Caco-2 (cell line): Measurements from ENCODE around the gene RHBDF1. TPM values are rescaled to one million over a fixed set of nuclear protein-coding genes. Genes with fewer than 3 reads are reported as not detected.
A peak's percentile ranks its signal among the peaks of the same experiment; 100 is the strongest.

Experiments used
- Bru-seq: library from RNA; stranded (reverse); fragments of 400-500 nt; gene quantifications from one replicate; lab custom pipeline; 2021; lab: Mats Ljungman, UMichigan
- BruChase-seq, 2 experiments: library from RNA; stranded (reverse); fragments of 400-500 nt; gene quantifications; one replicate each; lab custom pipeline; 2021; lab: Mats Ljungman, UMichigan
- BruUV-seq: library from RNA; stranded (reverse); fragments of 400-500 nt; replicated peaks from 2 replicates; lab custom pipeline; 2021; lab: Mats Ljungman, UMichigan
- CTCF ChIA-PET: fragments of 300-600 bp; sonication (Branson Sonifier 250); formaldehyde crosslinking; loops from one replicate; lab custom pipeline; 2022; ENCODE audit warnings: antibody characterized with exemption; lab: Charles Lee
- POLR2A ChIA-PET: fragments of 300-600 bp; sonication (Branson Sonifier 250); formaldehyde crosslinking; loops from one replicate; lab custom pipeline; 2022; ENCODE audit warnings: antibody characterized with exemption; lab: Charles Lee
- DNase-seq, 2 experiments: peaks; one replicate each; pipeline versions ENCODE4 v3.0.0 to v3.0.0-alpha.2; 2020 to 2022
- H3K27me3 ChIP-seq: replicated peaks from 2 replicates; pipeline ENCODE4 v1.6.0; 2011; ENCODE audit warnings: low read length; ENCODE audit not compliant: control insufficient read depth, insufficient read depth
- H3K36me3 ChIP-seq: 2 replicates; pipeline ENCODE4 v1.5.1; 2011; ENCODE audit warnings: low read length; ENCODE audit not compliant: control insufficient read depth, insufficient read depth
- H3K4me1 ChIP-seq: fragments of 250-450 bp; sonication (Bioruptor Pico); 2 replicates; pipeline ENCODE4 v1.5.1; 2020; ENCODE audit warnings: mild to moderate bottlenecking
- H3K4me3 ChIP-seq: 2 replicates; pipeline ENCODE4 v1.5.1; 2011; ENCODE audit warnings: low read depth, mild to moderate bottlenecking, control low read depth, low read length
- H3K9me3 ChIP-seq: fragments of 250-450 bp; sonication (Bioruptor Pico); 2 replicates; pipeline ENCODE4 v1.5.1; 2020; ENCODE audit warnings: mild to moderate bottlenecking, moderate library complexity
- H3K27ac Mint-ChIP-seq: one replicate; pipeline ENCODE4 v1.8.0; 2022; ENCODE audit warnings: mixed read lengths; ENCODE audit not compliant: unreplicated experiment
- H3K27me3 Mint-ChIP-seq: one replicate; pipeline ENCODE4 v1.8.0; 2022; ENCODE audit warnings: mixed read lengths; ENCODE audit not compliant: insufficient read depth, unreplicated experiment
- H3K36me3 Mint-ChIP-seq: one replicate; pipeline ENCODE4 v1.8.0; 2022; ENCODE audit warnings: mild to moderate bottlenecking, mixed read lengths; ENCODE audit not compliant: insufficient read depth, unreplicated experiment
- H3K4me1 Mint-ChIP-seq: one replicate; pipeline ENCODE4 v1.8.0; 2022; ENCODE audit warnings: low read depth, mixed read lengths; ENCODE audit not compliant: unreplicated experiment
- H3K4me3 Mint-ChIP-seq: one replicate; pipeline ENCODE4 v1.8.0; 2022; ENCODE audit warnings: mild to moderate bottlenecking, moderate library complexity, mixed read lengths; ENCODE audit not compliant: unreplicated experiment
- H3K9me3 Mint-ChIP-seq: one replicate; pipeline ENCODE4 v1.8.0; 2022; ENCODE audit warnings: mixed read lengths; ENCODE audit not compliant: unreplicated experiment
- intact Hi-C: fragments of 100-400 bp; cut with micrococcal nuclease; formaldehyde crosslinking; loops from one replicate; pipeline ENCODE4 v1.10.0; 2022; ENCODE audit not compliant: unreplicated experiment
- long read RNA-seq: library from polyadenylated mRNA; stranded (forward); transcript quantifications from one replicate; pipeline ENCODE4 v2.0.0, GENCODE V29; 2022
- total RNA-seq: library from RNA; stranded (reverse); gene quantifications from 2 replicates; pipeline ENCODE4 v1.2.3, GENCODE V29; 2022
- TF ChIP-seq, protein P1 (sequence below), 2 experiments: fragments of 200-600 bp in 1 of 2; IDR thresholded peaks; 1 replicate in 1 of 2; 2 replicates in 1 of 2; pipeline versions ENCODE4 v1.5.1 to v1.8.0; 2011 to 2022; ENCODE audit warnings: antibody characterized with exemption in 1 of 2, control low read depth in 1 of 2, inconsistent platforms in 1 of 2, low read depth in 1 of 2, low read length in 1 of 2, mild to moderate bottlenecking in 1 of 2, moderate library complexity in 1 of 2; ENCODE audit not compliant: insufficient read depth in 1 of 2, severe bottlenecking in 1 of 2, unreplicated experiment in 1 of 2

The RHBDF1 gene, protein sequence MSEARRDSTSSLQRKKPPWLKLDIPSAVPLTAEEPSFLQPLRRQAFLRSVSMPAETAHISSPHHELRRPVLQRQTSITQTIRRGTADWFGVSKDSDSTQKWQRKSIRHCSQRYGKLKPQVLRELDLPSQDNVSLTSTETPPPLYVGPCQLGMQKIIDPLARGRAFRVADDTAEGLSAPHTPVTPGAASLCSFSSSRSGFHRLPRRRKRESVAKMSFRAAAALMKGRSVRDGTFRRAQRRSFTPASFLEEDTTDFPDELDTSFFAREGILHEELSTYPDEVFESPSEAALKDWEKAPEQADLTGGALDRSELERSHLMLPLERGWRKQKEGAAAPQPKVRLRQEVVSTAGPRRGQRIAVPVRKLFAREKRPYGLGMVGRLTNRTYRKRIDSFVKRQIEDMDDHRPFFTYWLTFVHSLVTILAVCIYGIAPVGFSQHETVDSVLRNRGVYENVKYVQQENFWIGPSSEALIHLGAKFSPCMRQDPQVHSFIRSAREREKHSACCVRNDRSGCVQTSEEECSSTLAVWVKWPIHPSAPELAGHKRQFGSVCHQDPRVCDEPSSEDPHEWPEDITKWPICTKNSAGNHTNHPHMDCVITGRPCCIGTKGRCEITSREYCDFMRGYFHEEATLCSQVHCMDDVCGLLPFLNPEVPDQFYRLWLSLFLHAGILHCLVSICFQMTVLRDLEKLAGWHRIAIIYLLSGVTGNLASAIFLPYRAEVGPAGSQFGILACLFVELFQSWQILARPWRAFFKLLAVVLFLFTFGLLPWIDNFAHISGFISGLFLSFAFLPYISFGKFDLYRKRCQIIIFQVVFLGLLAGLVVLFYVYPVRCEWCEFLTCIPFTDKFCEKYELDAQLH
- total RNA-seq (62.3 and 65.8 TPM in 2 replicates), Bru-seq, nascent RNA (percentile 57 among the genes with signal in this experiment), BruChase-seq, experiment 1, labeled RNA remaining after a 2-hour chase (percentile 69 among the genes with signal in this experiment), BruChase-seq, experiment 2, labeled RNA remaining after a 6-hour chase (percentile 75 among the genes with signal in this experiment)
- long read RNA-seq, transcript RHBDF1-201 (18 exons, 2,992 nt): major isoform, 12 of 65 reads
- long read RNA-seq, partial matches to known transcripts: 6 of 65 reads
- long read RNA-seq, other reads (novel, unspliced or antisense): 47 of 65 reads

DNA sequence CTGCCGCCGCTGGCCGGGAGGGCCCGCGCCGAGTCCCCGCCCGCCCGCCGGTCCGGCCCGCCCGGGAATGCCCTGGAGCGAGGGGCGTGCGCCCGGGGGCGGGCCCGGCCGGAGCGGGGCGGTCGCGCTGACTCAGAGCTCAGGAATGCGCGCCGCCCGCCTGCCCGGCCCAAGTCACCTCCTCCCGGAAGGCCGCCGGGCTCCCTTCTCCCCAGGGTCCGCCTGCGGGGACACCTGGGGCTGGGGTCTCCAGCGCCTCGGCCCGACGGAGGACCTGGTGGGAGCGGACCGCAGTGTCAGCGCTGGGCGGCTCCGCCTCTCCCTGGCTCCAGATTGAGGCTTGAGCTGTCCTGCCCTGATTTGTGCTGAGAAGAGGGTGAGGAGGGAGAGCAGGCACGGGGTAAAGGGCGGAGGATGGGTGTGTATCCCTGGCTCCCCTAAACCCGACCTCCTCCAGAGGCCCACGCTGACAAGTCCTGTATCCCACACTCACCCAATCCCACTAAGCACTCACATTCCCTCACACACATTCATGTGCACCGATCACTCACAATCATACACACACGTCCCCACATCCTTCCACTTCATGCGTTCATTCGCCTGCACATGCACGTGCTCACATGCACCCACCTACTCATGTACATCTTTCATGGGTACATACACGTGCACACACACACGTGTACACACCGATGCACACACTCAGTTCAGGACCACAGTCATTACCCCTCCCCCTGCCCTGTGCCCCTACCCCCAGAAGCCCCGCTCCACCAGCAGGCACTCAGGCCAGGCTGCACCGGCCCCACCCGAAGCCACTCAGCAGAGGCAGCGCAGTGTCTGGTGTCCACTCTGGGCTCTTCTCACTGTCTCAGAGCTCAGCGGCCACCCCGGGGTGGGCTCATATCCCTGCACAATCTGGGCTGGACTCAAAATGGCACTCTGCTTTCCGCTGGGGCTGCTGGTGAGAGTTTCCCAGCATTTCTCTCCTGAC is at the start of gene RHBDF1:
TSS of gene RHBDF1 (minus strand) at position 71 of the 988 bp plus-strand sequence. CDS start 7,616 bp downstream, outside the sequence.
- BruUV-seq: TSS peak; percentile 59
- H3K4me1 Mint-ChIP-seq: peaks cover 7% of the 10 kb centered on the region
- H3K4me3 ChIP-seq: peak within 1 kb of the TSS; percentile 58
- H3K9me3 Mint-ChIP-seq: no peaks in the 10 kb centered on the region
- H3K27me3 Mint-ChIP-seq: no peaks in the 10 kb centered on the region
- POLR2A ChIA-PET: interaction anchor here (0.9 to 1.6 kb wide), 3 partner anchors 20 to 454 kb away, joined by 3 to 14 read pairs (median 5); partner anchors contain the start of genes POLR3K and SNRNP25
- H3K27ac Mint-ChIP-seq: peak within 1 kb of the TSS; percentile 98
- peaks cover 41% of the 10 kb centered on the region for H3K4me1 ChIP-seq
- intact Hi-C loops: no loop called here
- DNase-seq: peak; percentile 61 to 80
- peak within 1 kb of the TSS; percentile 88 for H3K4me3 Mint-ChIP-seq
- CTCF ChIA-PET: interaction anchor here (0.7 to 1.9 kb wide), 4 partner anchors 24 to 109 kb away, joined by 3 to 10 read pairs (median 6); no protein-coding TSS in a partner anchor
- no peaks in the 10 kb centered on the region; the same call in 1 of the 2 replicates for H3K36me3 ChIP-seq
- H3K9me3 ChIP-seq: no peaks in the 10 kb centered on the region
- TF ChIP-seq, protein P1, sequence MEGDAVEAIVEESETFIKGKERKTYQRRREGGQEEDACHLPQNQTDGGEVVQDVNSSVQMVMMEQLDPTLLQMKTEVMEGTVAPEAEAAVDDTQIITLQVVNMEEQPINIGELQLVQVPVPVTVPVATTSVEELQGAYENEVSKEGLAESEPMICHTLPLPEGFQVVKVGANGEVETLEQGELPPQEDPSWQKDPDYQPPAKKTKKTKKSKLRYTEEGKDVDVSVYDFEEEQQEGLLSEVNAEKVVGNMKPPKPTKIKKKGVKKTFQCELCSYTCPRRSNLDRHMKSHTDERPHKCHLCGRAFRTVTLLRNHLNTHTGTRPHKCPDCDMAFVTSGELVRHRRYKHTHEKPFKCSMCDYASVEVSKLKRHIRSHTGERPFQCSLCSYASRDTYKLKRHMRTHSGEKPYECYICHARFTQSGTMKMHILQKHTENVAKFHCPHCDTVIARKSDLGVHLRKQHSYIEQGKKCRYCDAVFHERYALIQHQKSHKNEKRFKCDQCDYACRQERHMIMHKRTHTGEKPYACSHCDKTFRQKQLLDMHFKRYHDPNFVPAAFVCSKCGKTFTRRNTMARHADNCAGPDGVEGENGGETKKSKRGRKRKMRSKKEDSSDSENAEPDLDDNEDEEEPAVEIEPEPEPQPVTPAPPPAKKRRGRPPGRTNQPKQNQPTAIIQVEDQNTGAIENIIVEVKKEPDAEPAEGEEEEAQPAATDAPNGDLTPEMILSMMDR (IDR thresholded peaks at IDR 0.05; ENCODE audit: insufficient read depth in 1 of 2, low read depth in 1 of 2, low read length in 1 of 2, severe bottlenecking in 1 of 2, unreplicated experiment in 1 of 2): no peak
- no peaks in the 10 kb centered on the region for H3K27me3 ChIP-seq
- H3K36me3 Mint-ChIP-seq: peaks cover 19% of the 10 kb centered on the region

DNA sequence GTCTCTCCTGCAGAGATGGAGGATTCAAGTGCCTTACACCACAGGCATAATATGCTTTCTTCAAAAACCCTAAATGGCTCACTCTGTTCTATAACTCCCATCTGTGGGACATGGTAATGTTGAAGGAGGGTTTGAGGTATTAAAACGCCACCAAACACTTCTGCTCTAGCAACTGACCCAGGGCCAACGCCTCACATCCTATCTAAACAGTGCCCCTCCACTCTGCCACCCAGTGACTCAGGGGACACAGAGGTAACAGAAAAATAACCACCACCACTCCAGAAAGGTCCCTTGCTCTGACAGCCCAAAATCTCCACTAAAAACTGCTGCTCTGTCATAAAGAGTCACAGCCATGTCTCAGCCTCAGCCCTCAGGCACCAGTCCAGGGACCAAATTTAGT is 48.3 kb upstream of the RHBDF1 start:
- ChIA-PET POLR2A (no interaction called here), CTCF (interaction anchor here (1.5 kb wide), 1 partner anchor 14 kb away, joined by 5 read pairs; no protein-coding TSS in a partner anchor)
- no peak overlapping the region for H3K4me3 ChIP-seq
- DNase-seq: no peak
- no peaks in the 10 kb centered on the region for H3K27me3 Mint-ChIP-seq
- no peaks in the 10 kb centered on the region for H3K4me1 Mint-ChIP-seq
- H3K9me3 Mint-ChIP-seq: no peaks in the 10 kb centered on the region
- BruUV-seq: no TSS peak
- no peak overlapping the region for H3K27ac Mint-ChIP-seq
- TF ChIP-seq, protein P1 (IDR thresholded peaks at IDR 0.05; ENCODE audit: insufficient read depth in 1 of 2, low read depth in 1 of 2, low read length in 1 of 2, severe bottlenecking in 1 of 2, unreplicated experiment in 1 of 2): no peak
- peaks cover 18% of the 10 kb centered on the region for H3K36me3 Mint-ChIP-seq
- H3K9me3 ChIP-seq: no peaks in the 10 kb centered on the region
- no peak overlapping the region for H3K4me3 Mint-ChIP-seq
- intact Hi-C loops: no loop called here
- no peaks in the 10 kb centered on the region for H3K4me1 ChIP-seq
- peaks cover 2% of the 10 kb centered on the region for H3K36me3 ChIP-seq
- no peaks in the 10 kb centered on the region for H3K27me3 ChIP-seq
